Kidney epithelial cell (primary cell): ENCODE results near the gene CPSF7. TPM values are rescaled to one million over a fixed set of nuclear protein-coding genes. Genes with fewer than 3 reads are reported as not detected.

ENCODE experiments used
- DNase-seq: peaks from one replicate; pipeline ENCODE4 v3.0.0-alpha.2; 2010; ENCODE audit warnings: low read depth
- H3K27me3 ChIP-seq: 2 replicates; pipeline ENCODE4 v1.6.0; 2011; ENCODE audit warnings: low read length; ENCODE audit not compliant: control insufficient read depth, insufficient read depth
- H3K36me3 ChIP-seq: 2 replicates; pipeline ENCODE4 v1.5.1; 2011; ENCODE audit warnings: low read length; ENCODE audit not compliant: control insufficient read depth, insufficient read depth
- H3K4me3 ChIP-seq: 2 replicates; pipeline ENCODE4 v1.5.1; 2011; ENCODE audit warnings: low read depth, mild to moderate bottlenecking, control low read depth, low read length
- total RNA-seq: library from RNA; depleted of rRNA; stranded (reverse); fragments of >200 nt; gene quantifications from 2 replicates; pipeline ENCODE4 v1.2.3, GENCODE V29; 2015
- TF ChIP-seq, protein P1 (sequence below): IDR thresholded peaks from 2 replicates; pipeline ENCODE4 v1.5.1; 2011; ENCODE audit warnings: mild to moderate bottlenecking, moderate library complexity, low read length, control low read depth, inconsistent platforms; ENCODE audit not compliant: insufficient read depth, poor library complexity, severe bottlenecking

CPSF7 gene
- total RNA-seq, 1 donor from 2014 or later, result 53.9 TPM

DNA sequence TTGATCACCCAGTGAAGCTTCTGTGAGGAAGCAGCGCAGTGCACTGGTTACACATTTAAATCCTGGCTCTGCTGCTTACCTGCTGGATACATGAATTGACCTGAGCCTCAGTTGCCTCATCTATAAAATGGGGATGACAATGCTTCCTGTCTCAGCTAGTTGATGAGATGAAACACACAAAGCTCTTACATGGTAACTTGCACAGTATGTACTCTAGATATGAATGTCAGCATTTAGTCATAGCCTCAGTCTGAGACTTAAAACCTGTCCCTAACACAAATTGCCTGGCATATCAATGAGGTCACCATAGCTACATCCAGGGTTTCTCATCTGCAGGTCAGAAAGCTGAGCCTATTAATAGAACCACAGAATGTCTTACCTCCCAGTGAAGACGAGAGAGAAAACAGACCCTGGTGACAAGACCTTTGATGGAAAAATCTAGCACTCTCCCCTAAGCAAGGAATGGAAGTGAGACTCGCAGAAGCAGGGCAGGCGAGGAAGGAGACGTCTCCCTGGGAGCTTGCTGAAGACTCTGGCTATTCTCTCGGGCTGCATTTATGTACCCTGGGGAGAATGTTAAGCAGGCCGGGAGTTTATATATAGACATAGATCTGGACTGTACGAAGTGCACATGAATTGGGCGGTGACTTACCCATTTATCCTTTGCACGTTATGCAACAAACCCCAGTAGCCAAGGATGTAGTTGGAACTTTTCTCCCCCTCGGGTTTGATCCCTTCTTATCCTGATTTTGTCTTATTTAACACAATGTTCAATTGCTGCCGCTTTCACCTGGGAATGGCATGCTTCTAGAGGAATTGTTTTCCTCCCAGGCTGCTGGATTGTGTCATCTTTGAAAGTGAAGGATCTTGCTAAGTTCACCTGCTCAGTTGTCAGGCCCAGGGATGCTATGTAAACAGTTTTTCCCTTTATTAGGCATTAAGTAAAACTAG is 18.1 kb upstream of the CPSF7 start:
- no peak for DNase-seq
- H3K4me3 ChIP-seq, result no peak overlapping the region
- no peaks in the 10 kb centered on the region for H3K27me3 ChIP-seq
- TF ChIP-seq, protein P1, sequence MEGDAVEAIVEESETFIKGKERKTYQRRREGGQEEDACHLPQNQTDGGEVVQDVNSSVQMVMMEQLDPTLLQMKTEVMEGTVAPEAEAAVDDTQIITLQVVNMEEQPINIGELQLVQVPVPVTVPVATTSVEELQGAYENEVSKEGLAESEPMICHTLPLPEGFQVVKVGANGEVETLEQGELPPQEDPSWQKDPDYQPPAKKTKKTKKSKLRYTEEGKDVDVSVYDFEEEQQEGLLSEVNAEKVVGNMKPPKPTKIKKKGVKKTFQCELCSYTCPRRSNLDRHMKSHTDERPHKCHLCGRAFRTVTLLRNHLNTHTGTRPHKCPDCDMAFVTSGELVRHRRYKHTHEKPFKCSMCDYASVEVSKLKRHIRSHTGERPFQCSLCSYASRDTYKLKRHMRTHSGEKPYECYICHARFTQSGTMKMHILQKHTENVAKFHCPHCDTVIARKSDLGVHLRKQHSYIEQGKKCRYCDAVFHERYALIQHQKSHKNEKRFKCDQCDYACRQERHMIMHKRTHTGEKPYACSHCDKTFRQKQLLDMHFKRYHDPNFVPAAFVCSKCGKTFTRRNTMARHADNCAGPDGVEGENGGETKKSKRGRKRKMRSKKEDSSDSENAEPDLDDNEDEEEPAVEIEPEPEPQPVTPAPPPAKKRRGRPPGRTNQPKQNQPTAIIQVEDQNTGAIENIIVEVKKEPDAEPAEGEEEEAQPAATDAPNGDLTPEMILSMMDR, result no peak
- no peaks in the 10 kb centered on the region for H3K36me3 ChIP-seq

DNA sequence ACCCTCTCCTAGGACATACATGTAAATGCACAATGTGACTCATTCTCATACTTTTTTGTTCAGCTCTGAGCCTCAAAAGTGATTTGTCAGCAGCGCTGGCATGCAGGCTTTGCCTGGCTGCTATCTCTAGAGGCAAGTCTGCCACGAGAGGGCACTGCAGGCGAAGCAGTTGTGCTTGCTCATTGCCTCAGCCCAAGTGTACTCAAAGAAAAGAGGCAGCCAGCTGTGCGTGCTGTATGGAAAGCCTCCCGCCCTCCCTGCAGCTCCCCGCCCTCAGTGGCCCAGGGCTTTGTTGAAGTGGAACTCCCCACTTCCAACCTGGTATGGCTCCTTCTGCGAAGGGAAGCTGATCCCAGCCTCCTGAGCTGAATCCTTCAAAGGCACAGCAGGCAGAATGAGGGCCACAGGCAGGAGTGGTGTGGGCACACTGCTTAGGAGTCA is 16.5 kb upstream of the CPSF7 start:
- Histone ChIP-seq H3K27me3 (no peaks in the 10 kb centered on the region), H3K4me3 (no peak overlapping the region), H3K36me3 (no peaks in the 10 kb centered on the region)
- TF ChIP-seq, protein P1, result peak; percentile 97
- peak; percentile 82 for DNase-seq

GRCh38 chr11:61445516-61445915 is 15.7 kb upstream of the CPSF7 start:
- TF ChIP-seq, protein P1, result no peak
- Histone ChIP-seq H3K36me3 (no peaks in the 10 kb centered on the region), H3K4me3 (no peak overlapping the region), H3K27me3 (no peaks in the 10 kb centered on the region)
- DNase-seq, result no peak

DNA sequence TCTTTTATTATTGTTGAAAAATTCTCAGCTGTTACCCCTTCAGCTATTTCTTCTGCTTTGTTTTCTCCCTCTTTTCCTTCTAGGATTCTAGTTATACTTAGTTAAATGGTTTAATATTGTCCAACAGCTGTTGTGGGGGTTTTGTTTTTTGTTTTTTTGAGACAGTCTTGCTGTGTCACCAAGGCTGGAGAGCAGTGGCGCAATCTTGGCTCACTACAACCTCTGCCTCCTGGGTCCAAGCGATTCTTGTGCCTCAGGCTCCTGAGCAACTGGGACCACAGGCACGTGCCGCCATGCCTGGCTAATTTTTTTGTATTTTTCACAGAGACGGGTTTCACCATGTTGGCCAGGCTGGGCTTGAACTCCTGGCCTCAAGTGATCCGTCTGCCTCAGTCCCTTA is 12.8 kb upstream of the CPSF7 start:
- no peak for DNase-seq

DNA sequence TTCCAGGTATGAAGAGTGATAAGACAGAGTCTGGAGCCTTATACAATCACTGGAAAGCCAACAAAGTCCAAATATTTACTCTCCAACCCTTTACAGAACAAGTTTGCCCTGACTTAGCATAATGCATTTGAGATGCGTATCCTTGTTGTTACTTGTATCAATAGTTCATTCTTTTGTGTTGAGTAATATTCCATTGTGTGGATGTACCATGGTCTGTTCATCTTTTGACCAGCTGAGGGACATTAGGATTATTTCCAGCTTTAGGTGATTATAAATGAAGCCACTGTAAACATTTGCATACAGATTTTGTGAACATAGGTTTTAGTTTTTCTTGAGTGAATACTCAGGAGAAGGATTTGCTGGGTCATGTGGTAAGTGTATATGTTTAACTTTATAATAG is 9.8 kb upstream of the CPSF7 start:
- peaks cover 1% of the 10 kb centered on the region for H3K36me3 ChIP-seq

More for the DNA sequence above, 12.8 kb upstream of the CPSF7 start:
- H3K4me3 ChIP-seq, result no peak overlapping the region
- TF ChIP-seq, protein P1, result no peak
- no peaks in the 10 kb centered on the region for H3K27me3 ChIP-seq
- peaks cover 1% of the 10 kb centered on the region for H3K36me3 ChIP-seq

More for the DNA sequence above, 9.8 kb upstream of the CPSF7 start:
- no peak overlapping the region for H3K4me3 ChIP-seq
- DNase-seq, result no peak
- H3K27me3 ChIP-seq, result no peaks in the 10 kb centered on the region
- TF ChIP-seq, protein P1, result no peak
